Sigmoid colon (tissue), 7 donors: ENCODE results near the gene MAPKAP1. TPM values are rescaled to one million over a fixed set of nuclear protein-coding genes. Genes with fewer than 3 reads are reported as not detected.

Source experiments
- DNase-seq: peaks from one replicate; pipeline ENCODE4 v3.0.0-alpha.2; 2019
- H3K27ac ChIP-seq, 4 donors: fragments of 200-600 bp; sonication (generic); one replicate each; pipeline ENCODE4 v1.5.1; 2016 to 2019; ENCODE audit warnings: mild to moderate bottlenecking in 1 of 4
- H3K27me3 ChIP-seq, 3 donors: fragments of 200-600 bp; sonication (generic); one replicate each; pipeline ENCODE4 v1.5.1; 2019; ENCODE audit warnings: mild to moderate bottlenecking in 1 of 3
- H3K36me3 ChIP-seq, 4 donors: fragments of 200-600 bp; sonication (generic); one replicate each; pipeline ENCODE4 v1.5.1; 2016 to 2019
- H3K4me1 ChIP-seq, 4 donors: fragments of 200-600 bp; sonication (generic); one replicate each; pipeline ENCODE4 v1.5.1; 2017 to 2019
- H3K4me3 ChIP-seq, 4 donors: fragments of 200-600 bp; sonication (generic); one replicate each; pipeline ENCODE4 v1.5.1; 2017 to 2019; ENCODE audit warnings: mild to moderate bottlenecking in 2 of 4, moderate library complexity in 1 of 4
- H3K9me3 ChIP-seq, 4 donors: fragments of 200-600 bp in 3 of 4; sonication (generic) in 3 of 4; one replicate each; pipeline versions ENCODE4 v1.5.1 to v1.6.1; 2013 to 2019
- EP300 ChIP-seq, 4 donors: sonication (generic); formaldehyde crosslinking; IDR thresholded peaks; one replicate each; pipeline ENCODE4 v1.6.1; 2017; ENCODE audit warnings: antibody characterized with exemption in 4 of 4
- POLR2A ChIP-seq, 2 donors: fragments of 450-650 bp; IDR thresholded peaks; one replicate each; pipeline ENCODE4 v1.6.1; 2016; ENCODE audit warnings: antibody characterized with exemption in 2 of 2, mild to moderate bottlenecking in 2 of 2, moderate library complexity in 2 of 2
- POLR2AphosphoS5 ChIP-seq, 4 donors: sonication (generic); formaldehyde crosslinking; IDR thresholded peaks; one replicate each; pipeline ENCODE4 v1.6.1; 2017; ENCODE audit warnings: antibody characterized with exemption in 4 of 4
- WGBS, 2 donors: extraction: QIAGEN DNeasy Blood & Tissue Kit; methylation state at CpG; one replicate each; pipeline ENCODE4 v1.1.7; 2013; 5-methylcytosine and 5-hydroxymethylcytosine counted together
- intact Hi-C: fragments of 100-400 bp; cut with DNase I; formaldehyde crosslinking; loops from one replicate; pipeline ENCODE4 v1.15.1; 2023
- polyA plus RNA-seq, 3 donors: library from polyadenylated mRNA; stranded (reverse); fragments of 200-250 nt; gene quantifications; one replicate each; pipeline ENCODE4 v1.2.3, GENCODE V29; 2013
- total RNA-seq, 4 donors: library from RNA; depleted of rRNA; stranded (reverse); fragments of >200 nt; gene quantifications; one replicate each; pipeline ENCODE4 v1.1.0, GENCODE V29; 2016
- TF ChIP-seq, protein P1 (sequence below), 4 experiments: fragments of 450-650 bp in 3 of 4; fragments of 200-600 bp in 1 of 4; IDR thresholded peaks; one replicate each; pipeline ENCODE4 v1.5.1; 2016 to 2019; ENCODE audit warnings: antibody characterized with exemption in 4 of 4, mild to moderate bottlenecking in 3 of 4, moderate library complexity in 2 of 4
- donor health status: healthy with polysubstance abuse.
- donor health status: Bipolar disorder and iron deficiency.
- donor health status: healthy.

MAPKAP1 gene
- total and polyA plus RNA-seq, 7 donors: 37.2 to 155 (median 84.3) TPM

DNA sequence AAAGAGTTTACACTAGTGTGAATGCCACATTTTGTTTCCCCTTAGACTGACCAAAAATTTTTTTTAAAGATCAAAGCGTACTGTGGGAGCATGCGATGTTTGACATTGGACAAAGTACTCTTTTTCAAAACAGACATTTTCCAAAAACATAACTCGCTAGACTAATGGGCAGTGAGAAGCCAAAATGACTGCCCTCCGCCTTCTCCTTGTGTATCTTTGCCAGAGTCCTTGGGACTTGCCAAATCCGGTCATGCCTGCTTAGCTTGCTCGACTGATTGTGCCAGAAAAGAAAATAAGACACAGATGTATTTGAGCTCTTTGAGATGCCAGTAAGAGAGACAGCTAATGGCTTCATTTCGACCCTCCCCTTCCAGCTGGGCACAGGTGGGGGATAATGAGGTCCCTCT, 157.5 kb downstream of the MAPKAP1 start:
- WGBS, 2 donors: 70 to 74% methylated on average over 7 of the region's 7 CpGs
- H3K36me3 ChIP-seq: no peaks in the 10 kb centered on the region
- H3K4me1 ChIP-seq: peaks cover 0 to 86% (median 79%) of the 10 kb centered on the region in 4 donors
- peak overlapping the region; percentile 66 to 81 (median 76) for H3K27ac ChIP-seq
- no peaks in the 10 kb centered on the region for H3K9me3 ChIP-seq
- TF ChIP-seq POLR2AphosphoS5 (IDR thresholded peaks at IDR 0.05) (peak in 1 of 4 donors; percentile 46), POLR2A (IDR thresholded peaks at IDR 0.05) (no peak)
- DNase-seq: peak; percentile 87
- intact Hi-C loops: loop anchor here (5.0 kb wide), 1 partner anchor 67 kb away; no protein-coding TSS in a partner anchor
- H3K4me3 ChIP-seq: peak overlapping the region in 1 of 4 donors; percentile 3
- H3K27me3 ChIP-seq: no peaks in the 10 kb centered on the region

DNA sequence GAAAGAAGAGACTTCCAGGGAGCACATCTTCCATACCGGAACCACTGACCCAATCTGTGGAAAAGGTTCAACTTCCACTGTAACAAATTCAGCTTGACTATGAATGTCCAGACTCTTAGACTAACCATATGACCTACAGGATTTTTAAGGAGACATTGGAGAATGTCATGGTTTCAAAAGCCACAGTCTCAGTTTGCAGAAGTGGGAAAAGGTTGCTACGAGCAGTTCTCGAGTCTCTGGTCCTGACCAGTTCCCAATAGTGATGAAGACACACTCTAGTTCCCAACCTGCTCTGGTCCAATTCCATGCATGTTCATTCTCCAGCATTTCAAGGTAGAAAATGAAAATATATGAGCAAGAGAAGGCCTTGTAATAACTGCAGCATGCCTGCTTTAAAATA, 158.0 kb downstream of the MAPKAP1 start:
- peaks cover 0 to 86% (median 81%) of the 10 kb centered on the region in 4 donors for H3K4me1 ChIP-seq
- no peaks in the 10 kb centered on the region for H3K36me3 ChIP-seq
- intact Hi-C loops: loop anchor here (5.0 kb wide), 1 partner anchor 67 kb away; no protein-coding TSS in a partner anchor
- TF ChIP-seq EP300 (IDR thresholded peaks at IDR 0.05) (no peak), POLR2AphosphoS5 (IDR thresholded peaks at IDR 0.05) (peak in 1 of 4 donors; percentile 35)
- TF ChIP-seq, protein P1, sequence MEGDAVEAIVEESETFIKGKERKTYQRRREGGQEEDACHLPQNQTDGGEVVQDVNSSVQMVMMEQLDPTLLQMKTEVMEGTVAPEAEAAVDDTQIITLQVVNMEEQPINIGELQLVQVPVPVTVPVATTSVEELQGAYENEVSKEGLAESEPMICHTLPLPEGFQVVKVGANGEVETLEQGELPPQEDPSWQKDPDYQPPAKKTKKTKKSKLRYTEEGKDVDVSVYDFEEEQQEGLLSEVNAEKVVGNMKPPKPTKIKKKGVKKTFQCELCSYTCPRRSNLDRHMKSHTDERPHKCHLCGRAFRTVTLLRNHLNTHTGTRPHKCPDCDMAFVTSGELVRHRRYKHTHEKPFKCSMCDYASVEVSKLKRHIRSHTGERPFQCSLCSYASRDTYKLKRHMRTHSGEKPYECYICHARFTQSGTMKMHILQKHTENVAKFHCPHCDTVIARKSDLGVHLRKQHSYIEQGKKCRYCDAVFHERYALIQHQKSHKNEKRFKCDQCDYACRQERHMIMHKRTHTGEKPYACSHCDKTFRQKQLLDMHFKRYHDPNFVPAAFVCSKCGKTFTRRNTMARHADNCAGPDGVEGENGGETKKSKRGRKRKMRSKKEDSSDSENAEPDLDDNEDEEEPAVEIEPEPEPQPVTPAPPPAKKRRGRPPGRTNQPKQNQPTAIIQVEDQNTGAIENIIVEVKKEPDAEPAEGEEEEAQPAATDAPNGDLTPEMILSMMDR (IDR thresholded peaks at IDR 0.05): no peak
- peak overlapping the region; percentile 66 to 81 (median 76) for H3K27ac ChIP-seq
- H3K4me3 ChIP-seq: no peak overlapping the region
- no peaks in the 10 kb centered on the region for H3K9me3 ChIP-seq
- 81 to 91% methylated on average over 3 of the region's 3 CpGs for WGBS, 2 donors
- no peak for DNase-seq
- H3K27me3 ChIP-seq: no peaks in the 10 kb centered on the region

DNA sequence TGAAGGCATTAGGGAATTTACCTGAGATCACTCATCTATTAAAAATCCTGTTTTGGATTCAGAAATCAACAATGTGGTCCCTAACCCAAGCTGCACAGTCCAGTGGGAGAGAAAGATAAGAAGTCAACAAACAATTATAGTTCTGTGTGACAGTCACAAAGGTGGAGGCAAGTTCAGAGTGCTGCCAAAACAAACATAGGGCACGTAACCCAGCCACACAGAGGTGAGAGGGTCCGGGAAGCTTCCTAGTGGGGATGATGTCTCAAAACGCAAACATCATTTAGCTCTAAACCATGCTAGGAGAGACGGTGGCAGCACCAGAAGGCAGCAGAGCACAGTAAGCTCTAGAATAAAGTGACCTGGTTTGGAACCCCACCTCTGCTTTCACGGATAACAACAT, 158.9 kb downstream of the MAPKAP1 start:
- intact Hi-C loops: loop anchor here (5.0 kb wide), 1 partner anchor 66 kb away; no protein-coding TSS in a partner anchor
- Histone ChIP-seq H3K4me3 (no peak overlapping the region), H3K27me3 (no peaks in the 10 kb centered on the region), H3K4me1 (peaks cover 0 to 86% (median 83%) of the 10 kb centered on the region in 4 donors), H3K36me3 (no peaks in the 10 kb centered on the region), H3K27ac (peak overlapping the region; percentile 66 to 81 (median 76)), H3K9me3 (no peaks in the 10 kb centered on the region)
- WGBS, 2 donors: 23 to 81% methylated on average over 5 of the region's 5 CpGs
- TF ChIP-seq POLR2A (IDR thresholded peaks at IDR 0.05) (no peak), POLR2AphosphoS5 (IDR thresholded peaks at IDR 0.05) (no peak), EP300 (IDR thresholded peaks at IDR 0.05) (no peak)
- TF ChIP-seq, protein P1 (IDR thresholded peaks at IDR 0.05): no peak
- DNase-seq: no peak

DNA sequence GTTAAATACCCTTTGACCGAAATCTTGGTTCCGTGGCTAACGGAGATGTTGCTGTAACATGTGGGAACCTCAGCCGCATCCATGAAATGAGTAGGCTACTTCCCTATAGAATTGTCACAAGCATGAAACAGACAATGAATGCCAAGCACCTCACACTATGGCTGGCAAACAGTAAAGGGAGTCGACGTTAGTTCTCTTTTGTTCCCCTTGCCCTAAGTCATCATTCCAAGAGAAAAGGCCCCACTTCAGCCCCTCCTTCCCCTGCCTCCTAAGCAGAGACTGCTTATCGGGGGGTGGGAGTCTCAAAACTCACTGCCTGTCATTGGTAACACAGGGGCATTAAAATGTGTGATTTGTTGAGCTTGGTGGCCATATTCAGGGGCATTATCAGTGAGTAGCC, 159.6 kb downstream of the MAPKAP1 start:
- peak overlapping the region in 2 of 4 donors; percentile 46 to 81 for H3K27ac ChIP-seq
- H3K27me3 ChIP-seq: no peaks in the 10 kb centered on the region
- no peaks in the 10 kb centered on the region for H3K36me3 ChIP-seq
- TF ChIP-seq POLR2AphosphoS5 (IDR thresholded peaks at IDR 0.05) (no peak), EP300 (IDR thresholded peaks at IDR 0.05) (no peak), POLR2A (IDR thresholded peaks at IDR 0.05) (no peak)
- TF ChIP-seq, protein P1 (IDR thresholded peaks at IDR 0.05): no peak
- peaks cover 0 to 89% (median 84%) of the 10 kb centered on the region in 4 donors for H3K4me1 ChIP-seq
- intact Hi-C loops: loop anchor here (5.0 kb wide), 1 partner anchor 65 kb away; no protein-coding TSS in a partner anchor
- H3K4me3 ChIP-seq: no peak overlapping the region
- no peak for DNase-seq
- 95 to 96% methylated on average over 7 of the region's 7 CpGs for WGBS, 2 donors
- H3K9me3 ChIP-seq: no peaks in the 10 kb centered on the region

DNA sequence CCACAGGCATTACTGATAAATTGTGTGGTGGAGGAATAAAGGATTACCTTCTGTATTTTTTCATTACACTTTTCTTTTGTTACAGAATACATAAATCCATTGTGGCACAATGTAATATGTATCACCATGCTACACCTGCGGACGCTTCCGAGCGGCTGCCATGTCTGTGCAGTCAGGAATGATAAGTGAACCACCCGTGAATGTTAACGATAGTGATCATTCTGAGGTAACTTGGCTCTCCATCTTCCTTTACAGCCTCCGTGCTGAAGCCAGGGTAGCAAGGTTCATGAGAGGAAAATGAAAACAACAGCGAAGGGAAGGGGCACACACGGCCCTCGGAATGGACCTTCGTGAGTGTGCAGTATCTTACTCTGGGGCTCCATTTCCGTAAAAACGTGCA, 161.2 kb downstream of the MAPKAP1 start:
- Histone ChIP-seq H3K27ac (peak overlapping the region; percentile 72 to 81 (median 76)), H3K4me3 (no peak overlapping the region), H3K36me3 (no peaks in the 10 kb centered on the region), H3K27me3 (no peaks in the 10 kb centered on the region), H3K4me1 (peaks cover 0 to 86% (median 81%) of the 10 kb centered on the region in 4 donors), H3K9me3 (no peaks in the 10 kb centered on the region)
- DNase-seq: no peak
- intact Hi-C loops: loop anchor here (5.0 kb wide), 1 partner anchor 64 kb away; no protein-coding TSS in a partner anchor
- WGBS, 2 donors: 96 to 97% methylated on average over 13 of the region's 13 CpGs
- TF ChIP-seq, protein P1 (IDR thresholded peaks at IDR 0.05): no peak
- TF ChIP-seq POLR2AphosphoS5 (IDR thresholded peaks at IDR 0.05) (no peak), EP300 (IDR thresholded peaks at IDR 0.05) (no peak), POLR2A (IDR thresholded peaks at IDR 0.05) (no peak)
